Heart left ventricle (tissue), 13 donors: ENCODE measurements around the gene HUS1B.

Experiments used
- POLR2A ChIP-seq, 2 donors: fragments of 450-650 bp; IDR thresholded peaks; one replicate each; pipeline ENCODE4 v1.6.1; 2017; ENCODE audit warnings: antibody characterized with exemption in 2 of 2, mild to moderate bottlenecking in 2 of 2, moderate library complexity in 2 of 2
- TF ChIP-seq, protein P1 (sequence below), 12 donors: fragments of 200-600 bp; sonication (generic) in 4 of 12; IDR thresholded peaks; one replicate each; pipeline versions ENCODE4 v1.5.0 to v1.8.0; 2018 to 2022; ENCODE audit warnings: antibody characterized with exemption in 12 of 12, mild to moderate bottlenecking in 5 of 12
- donor health status: ischemic (EF 13 %, LVEDD 7.1; RV severe dilation, severe dysfunction).
- donor health status: DM: no; HTN: yes; CAD: no.
- donor health status: DM: no; HTN: no; CAD: no.
- donor health status: ischemic (EF 25% LVEDD 6.9; RV normal size, moderate dysfunction).
- donor health status: ischemic (EF 25% LVEDD 5.7; RV mildly dilated, moderate dysfunction).
- donor health status: ischemic (EF 35%, LVEDD 5.7; RV mildly dilated, moderate dysfunction).
- donor health status: nonischemic (EF 11% LVEDD 7.7; RV severe dilation, severe dysfunction).
- donor health status: DM: yes; HTN: yes; CAD: no.
- donor health status: PGD.
- donor health status: ischemic (EF 29% LVEDD 5.4; RV normal size, mild dysfunction).
- donor health status: nonischemic (EF 23%, LVEDD 6.1; RV moderate dilation, normal function).

DNA sequence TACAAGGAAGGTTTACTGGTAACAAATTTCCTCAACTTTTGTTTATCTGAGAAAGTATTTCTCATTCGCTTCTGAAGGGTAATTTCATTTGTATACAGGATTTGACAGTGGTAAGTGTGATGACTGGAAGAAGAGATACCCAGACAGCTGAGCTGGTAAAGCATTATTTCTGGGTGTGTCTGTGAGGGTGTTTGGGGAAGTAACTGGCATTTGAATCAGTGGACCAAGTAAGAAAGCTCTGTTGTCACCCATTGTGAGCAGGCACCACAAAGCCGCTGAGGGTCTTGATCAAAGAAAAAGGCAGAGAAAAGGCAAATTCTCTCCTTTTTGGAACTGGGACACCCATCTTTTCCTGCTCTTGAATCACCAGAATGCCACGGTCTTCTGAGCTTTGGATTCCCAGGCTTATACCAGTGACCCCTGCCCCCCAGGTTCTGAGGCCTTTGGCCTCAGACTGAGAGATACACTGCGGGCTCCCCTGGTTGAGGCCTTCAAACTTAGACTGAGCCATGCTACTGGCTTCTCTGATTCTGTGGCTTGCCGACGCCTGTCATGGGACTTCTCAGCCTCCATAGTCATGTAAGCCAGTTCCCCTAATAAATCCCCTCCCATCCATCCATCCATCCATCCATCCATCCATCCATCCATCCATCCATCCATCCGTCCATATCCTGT is 10.5 kb upstream of the HUS1B start:
- TF ChIP-seq, protein P1, sequence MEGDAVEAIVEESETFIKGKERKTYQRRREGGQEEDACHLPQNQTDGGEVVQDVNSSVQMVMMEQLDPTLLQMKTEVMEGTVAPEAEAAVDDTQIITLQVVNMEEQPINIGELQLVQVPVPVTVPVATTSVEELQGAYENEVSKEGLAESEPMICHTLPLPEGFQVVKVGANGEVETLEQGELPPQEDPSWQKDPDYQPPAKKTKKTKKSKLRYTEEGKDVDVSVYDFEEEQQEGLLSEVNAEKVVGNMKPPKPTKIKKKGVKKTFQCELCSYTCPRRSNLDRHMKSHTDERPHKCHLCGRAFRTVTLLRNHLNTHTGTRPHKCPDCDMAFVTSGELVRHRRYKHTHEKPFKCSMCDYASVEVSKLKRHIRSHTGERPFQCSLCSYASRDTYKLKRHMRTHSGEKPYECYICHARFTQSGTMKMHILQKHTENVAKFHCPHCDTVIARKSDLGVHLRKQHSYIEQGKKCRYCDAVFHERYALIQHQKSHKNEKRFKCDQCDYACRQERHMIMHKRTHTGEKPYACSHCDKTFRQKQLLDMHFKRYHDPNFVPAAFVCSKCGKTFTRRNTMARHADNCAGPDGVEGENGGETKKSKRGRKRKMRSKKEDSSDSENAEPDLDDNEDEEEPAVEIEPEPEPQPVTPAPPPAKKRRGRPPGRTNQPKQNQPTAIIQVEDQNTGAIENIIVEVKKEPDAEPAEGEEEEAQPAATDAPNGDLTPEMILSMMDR (IDR thresholded peaks at IDR 0.05), result no peak
- no peak for TF ChIP-seq POLR2A (IDR thresholded peaks at IDR 0.05)
